Measurements from ENCODE around the gene PSMD11. TPM values are rescaled to one million over a fixed set of nuclear protein-coding genes. Genes with fewer than 3 reads are reported as not detected.

Gene PSMD11
- total RNA-seq, 1 donor from 2014 or later = 107 TPM

DNA sequence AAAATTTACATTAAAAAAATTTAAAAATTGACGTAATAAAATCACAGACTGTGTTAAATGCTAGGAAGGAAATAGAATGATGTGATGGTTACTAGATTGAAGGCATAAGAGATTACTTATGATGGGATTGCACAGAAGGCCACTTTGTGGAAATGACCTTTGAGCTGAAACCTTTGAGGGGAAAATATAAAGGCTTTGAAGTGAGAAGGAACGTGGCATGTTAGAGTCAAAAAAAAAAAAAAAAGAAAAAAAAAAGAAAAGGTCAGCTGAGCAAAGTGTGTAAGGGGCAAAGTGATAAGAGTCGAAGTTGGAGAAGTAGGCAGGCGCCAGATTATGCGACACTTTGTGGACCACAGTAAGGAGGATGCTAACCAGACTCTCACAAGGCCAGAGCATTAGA is 3.6 kb upstream of the PSMD11 start:
- Histone ChIP-seq H3K4me3 (ENCODE audit: low read depth, low read length) (no peak overlapping the region), H3K27me3 (ENCODE audit: control insufficient read depth, insufficient read depth, low read length) (no peaks in the 10 kb centered on the region), H3K36me3 (ENCODE audit: control insufficient read depth, insufficient read depth, low read length) (no peaks in the 10 kb centered on the region)
- no peak for DNase-seq (ENCODE audit: low read depth)
- TF ChIP-seq CTCF (IDR thresholded peaks at IDR 0.05; ENCODE audit: insufficient read depth, low read length, poor library complexity, severe bottlenecking) = no peak

DNA sequence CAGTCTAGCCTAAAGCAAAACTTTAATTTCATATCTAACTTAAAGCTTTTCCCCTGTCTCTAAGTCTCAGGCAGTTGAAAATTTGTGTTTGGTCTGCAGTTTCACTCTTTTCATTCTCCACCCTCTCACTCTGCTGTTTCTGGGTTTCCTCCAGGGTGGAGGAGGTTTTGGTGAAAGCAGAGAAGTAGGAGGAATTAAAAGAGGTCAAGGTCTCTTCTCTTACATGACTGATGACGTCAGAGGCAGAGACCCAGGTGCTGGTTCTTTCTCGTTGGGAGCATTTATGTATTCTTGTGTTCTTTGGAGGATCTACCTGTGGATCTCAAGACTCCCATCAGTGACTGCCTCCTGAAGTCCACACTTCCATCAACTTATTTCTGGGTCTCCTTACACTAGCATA is 2.4 kb upstream of the PSMD11 start:
- no peak for TF ChIP-seq CTCF (IDR thresholded peaks at IDR 0.05; ENCODE audit: insufficient read depth, low read length, poor library complexity, severe bottlenecking)
- H3K27me3 ChIP-seq (ENCODE audit: control insufficient read depth, insufficient read depth, low read length) = no peaks in the 10 kb centered on the region
- DNase-seq (ENCODE audit: low read depth) = no peak
- no peaks in the 10 kb centered on the region for H3K36me3 ChIP-seq (ENCODE audit: control insufficient read depth, insufficient read depth, low read length)
- H3K4me3 ChIP-seq (ENCODE audit: low read depth, low read length) = no peak overlapping the region

GRCh38 chr17:32443827-32444300 is 446 bp upstream of the PSMD11 start:
- peak overlapping the region; percentile 82 for H3K4me3 ChIP-seq (ENCODE audit: low read depth, low read length)
- H3K27me3 ChIP-seq (ENCODE audit: control insufficient read depth, insufficient read depth, low read length) = no peaks in the 10 kb centered on the region
- H3K36me3 ChIP-seq (ENCODE audit: control insufficient read depth, insufficient read depth, low read length) = no peaks in the 10 kb centered on the region
- DNase-seq (ENCODE audit: low read depth) = no peak
- TF ChIP-seq CTCF (IDR thresholded peaks at IDR 0.05; ENCODE audit: insufficient read depth, low read length, poor library complexity, severe bottlenecking) = no peak

DNA sequence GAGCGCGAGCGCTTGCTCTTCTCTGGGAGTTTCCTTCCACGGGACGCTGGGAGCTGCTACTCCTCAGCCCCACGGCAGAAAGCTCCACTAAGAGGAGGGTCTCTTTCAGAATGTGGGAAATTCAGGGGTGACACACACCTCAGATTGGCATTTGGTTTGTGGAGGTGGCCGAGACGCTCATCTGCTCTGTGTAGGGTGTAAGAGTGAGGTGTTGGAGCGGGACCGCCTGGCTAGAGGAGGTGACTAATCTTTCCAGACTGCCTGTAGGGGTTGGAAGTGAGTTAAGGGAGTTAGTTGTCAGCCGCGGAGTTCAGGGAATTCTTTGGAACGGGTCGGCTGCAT is 735 bp downstream of the PSMD11 start:
- no peak for TF ChIP-seq CTCF (IDR thresholded peaks at IDR 0.05; ENCODE audit: insufficient read depth, low read length, poor library complexity, severe bottlenecking)
- DNase-seq (ENCODE audit: low read depth) = peak; percentile 42
- Histone ChIP-seq H3K27me3 (ENCODE audit: control insufficient read depth, insufficient read depth, low read length) (no peaks in the 10 kb centered on the region), H3K4me3 (ENCODE audit: low read depth, low read length) (peak overlapping the region; percentile 82), H3K36me3 (ENCODE audit: control insufficient read depth, insufficient read depth, low read length) (no peaks in the 10 kb centered on the region)

DNA sequence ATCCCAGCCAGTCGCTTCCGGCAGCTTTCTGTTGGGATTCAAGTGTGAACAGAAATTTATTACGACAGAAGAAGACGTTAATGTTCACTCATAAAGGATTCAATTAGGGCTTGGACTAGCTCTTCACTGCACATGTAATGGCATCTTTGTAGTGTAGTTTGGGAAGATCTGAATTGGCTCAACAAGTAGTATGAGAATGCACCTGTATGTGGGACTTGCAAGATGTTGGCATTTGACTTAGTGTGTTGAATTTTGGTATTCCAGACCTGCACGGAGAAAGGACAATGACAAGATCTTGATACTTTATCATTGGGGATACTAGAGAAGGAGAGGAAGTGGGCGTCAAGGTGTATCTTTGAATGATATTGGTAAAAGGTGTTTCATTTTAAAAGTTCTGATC is 1.2 kb downstream of the PSMD11 start:
- no peak for TF ChIP-seq CTCF (IDR thresholded peaks at IDR 0.05; ENCODE audit: insufficient read depth, low read length, poor library complexity, severe bottlenecking)
- DNase-seq (ENCODE audit: low read depth) = no peak
- Histone ChIP-seq H3K36me3 (ENCODE audit: control insufficient read depth, insufficient read depth, low read length) (no peaks in the 10 kb centered on the region), H3K27me3 (ENCODE audit: control insufficient read depth, insufficient read depth, low read length) (no peaks in the 10 kb centered on the region), H3K4me3 (ENCODE audit: low read depth, low read length) (peak overlapping the region; percentile 82)

GRCh38 chr17:32445971-32446370 is 1.7 kb downstream of the PSMD11 start:
- Histone ChIP-seq H3K36me3 (ENCODE audit: control insufficient read depth, insufficient read depth, low read length) (no peaks in the 10 kb centered on the region), H3K27me3 (ENCODE audit: control insufficient read depth, insufficient read depth, low read length) (no peaks in the 10 kb centered on the region), H3K4me3 (ENCODE audit: low read depth, low read length) (no peak overlapping the region)
- no peak for TF ChIP-seq CTCF (IDR thresholded peaks at IDR 0.05; ENCODE audit: insufficient read depth, low read length, poor library complexity, severe bottlenecking)
- no peak for DNase-seq (ENCODE audit: low read depth)
